Neuronal stem cell (in vitro differentiated cells): Measurements from ENCODE around the gene GSTO1.

Experiments used
- DNase-seq: peaks from one replicate; pipeline ENCODE4 v3.0.0-alpha.2; 2013; ENCODE audit warnings: low spot score
- H2AFZ ChIP-seq: one replicate; pipeline ENCODE4 v1.6.1; 2013; ENCODE audit warnings: mild to moderate bottlenecking, low read length, inconsistent platforms
- H2AK5ac ChIP-seq: 2 replicates; pipeline ENCODE4 v1.6.1; 2013; ENCODE audit warnings: low read depth, mild to moderate bottlenecking, inconsistent platforms, low read length, moderate library complexity, mixed read lengths
- H2BK120ac ChIP-seq: 2 replicates; pipeline ENCODE4 v1.6.1; 2013; ENCODE audit warnings: low read depth, mild to moderate bottlenecking, inconsistent platforms, low read length, moderate library complexity, mixed read lengths
- H2BK12ac ChIP-seq: one replicate; pipeline ENCODE4 v1.6.1; 2013; ENCODE audit warnings: low read length, inconsistent platforms
- H2BK15ac ChIP-seq: 2 replicates; pipeline ENCODE4 v1.6.1; 2013; ENCODE audit warnings: mild to moderate bottlenecking, low read length, inconsistent platforms, mixed read lengths
- H2BK5ac ChIP-seq: one replicate; pipeline ENCODE4 v1.6.1; 2013; ENCODE audit warnings: inconsistent platforms, mild to moderate bottlenecking, low read length, moderate library complexity
- H3K14ac ChIP-seq: one replicate; pipeline ENCODE4 v1.6.1; 2013; ENCODE audit warnings: low read length, inconsistent platforms
- H3K18ac ChIP-seq: 2 replicates; pipeline ENCODE4 v1.6.1; 2013; ENCODE audit warnings: low read length, inconsistent platforms
- H3K23ac ChIP-seq: 2 replicates; pipeline ENCODE4 v1.6.1; 2013; ENCODE audit warnings: low read depth, mild to moderate bottlenecking, mixed read lengths, low read length, inconsistent platforms; ENCODE audit not compliant: poor library complexity
- H3K27ac ChIP-seq: replicated peaks from 3 replicates; pipeline ENCODE4 v1.5.1; 2013; ENCODE audit warnings: low read length, inconsistent platforms
- H3K27me3 ChIP-seq, 3 experiments: 2 replicates each; pipeline ENCODE4 v1.6.1; 2013; ENCODE audit warnings: low read length in 3 of 3, mild to moderate bottlenecking in 2 of 3, inconsistent platforms in 1 of 3, low read depth in 1 of 3, mixed read lengths in 1 of 3, moderate library complexity in 1 of 3; ENCODE audit not compliant: control insufficient read depth in 3 of 3, insufficient read depth in 3 of 3
- H3K36me3 ChIP-seq, 2 donors: replicated peaks in 1 of 2; 2 replicates each; pipeline ENCODE4 v1.6.1; 2013; ENCODE audit warnings: low read length in 2 of 2; ENCODE audit not compliant: control insufficient read depth in 2 of 2, insufficient read depth in 2 of 2
- H3K4ac ChIP-seq: 2 replicates; pipeline ENCODE4 v1.6.1; 2013; ENCODE audit warnings: inconsistent platforms, mild to moderate bottlenecking, low read length, moderate library complexity
- H3K4me1 ChIP-seq, 2 donors: 1 replicate in 1 of 2; 2 replicates in 1 of 2; pipeline ENCODE4 v1.6.1; 2013; ENCODE audit warnings: low read length in 2 of 2, low read depth in 1 of 2; ENCODE audit not compliant: control insufficient read depth in 2 of 2, insufficient read depth in 1 of 2
- H3K4me2 ChIP-seq: one replicate; pipeline ENCODE4 v1.6.1; 2013; ENCODE audit warnings: mild to moderate bottlenecking, low read length, inconsistent platforms; ENCODE audit not compliant: insufficient read depth, poor library complexity, severe bottlenecking
- H3K4me3 ChIP-seq, 2 donors: 2 replicates each; pipeline ENCODE4 v1.5.1; 2013; ENCODE audit warnings: low read length in 2 of 2, mild to moderate bottlenecking in 2 of 2, inconsistent platforms in 1 of 2, moderate library complexity in 1 of 2
- H3K79me1 ChIP-seq: one replicate; pipeline ENCODE4 v1.6.1; 2013; ENCODE audit warnings: low read depth, mild to moderate bottlenecking, inconsistent platforms, low read length, moderate library complexity
- H3K9ac ChIP-seq: one replicate; pipeline ENCODE4 v1.6.1; 2013; ENCODE audit warnings: mild to moderate bottlenecking, low read depth, low read length, inconsistent platforms; ENCODE audit not compliant: poor library complexity
- H3K9me3 ChIP-seq, 2 donors: replicated peaks in 1 of 2; 2 replicates each; pipeline versions ENCODE3 to v1.6.1; 2013; ENCODE audit warnings: low read length in 2 of 2, mild to moderate bottlenecking in 2 of 2, inconsistent platforms in 1 of 2, low read depth in 1 of 2, mixed read lengths in 1 of 2, moderate library complexity in 1 of 2; ENCODE audit not compliant: control insufficient read depth in 2 of 2, insufficient read depth in 1 of 2
- H4K8ac ChIP-seq: one replicate; pipeline ENCODE4 v1.6.1; 2013; ENCODE audit warnings: low read depth, mild to moderate bottlenecking, inconsistent platforms, low read length, moderate library complexity
- H4K91ac ChIP-seq: one replicate; pipeline ENCODE4 v1.6.1; 2013; ENCODE audit warnings: low read length, low read depth, mild to moderate bottlenecking, inconsistent platforms; ENCODE audit not compliant: poor library complexity
- WGBS, 2 donors: extraction: QIAGEN DNeasy Blood & Tissue Kit; methylation state at CpG; one replicate each; pipeline ENCODE4 v1.1.7; 2013; ENCODE audit warnings: missing lambda C conversion rate in 2 of 2, mixed read lengths in 1 of 2; ENCODE audit not compliant: insufficient read length in 2 of 2, insufficient replicate concordance in 1 of 2; ENCODE audit errors: extremely low coverage in 2 of 2; 5-methylcytosine and 5-hydroxymethylcytosine counted together

The GSTO1 gene

DNA sequence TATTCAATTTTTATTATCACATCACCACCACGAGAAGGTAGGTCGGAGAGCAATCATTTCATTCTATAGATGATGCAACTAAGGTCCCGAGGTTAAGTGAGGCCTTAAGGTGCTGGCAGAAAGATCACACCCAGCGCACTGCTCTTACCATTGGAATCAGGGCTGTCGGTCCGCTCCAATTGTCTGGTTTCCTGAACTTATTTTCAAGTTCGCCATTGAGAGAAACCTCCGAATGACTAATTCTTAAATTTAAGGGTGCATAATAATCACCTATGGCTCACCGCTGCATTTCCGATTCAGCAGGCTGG, 13.7 kb downstream of the GSTO1 start:
- peak overlapping the region; percentile 90 to 98 for H3K4me3 ChIP-seq
- H4K8ac ChIP-seq: no peak overlapping the region
- peak overlapping the region; percentile 76 for H3K9ac ChIP-seq
- peak overlapping the region; percentile 61 for H3K23ac ChIP-seq
- H2AFZ ChIP-seq: peak overlapping the region; percentile 95
- no peak overlapping the region for H2BK12ac ChIP-seq
- H3K27me3 ChIP-seq: no peaks in the 10 kb centered on the region
- H3K4me2 ChIP-seq: peak overlapping the region; percentile 92
- no peak overlapping the region for H2BK5ac ChIP-seq
- no peak for DNase-seq
- H2BK15ac ChIP-seq: no peak overlapping the region
- peak overlapping the region; percentile 92 for H3K18ac ChIP-seq
- peaks cover 0 to 51% of the 10 kb centered on the region in 2 donors for H3K36me3 ChIP-seq
- H2AK5ac ChIP-seq: no peak overlapping the region
- peaks cover 2% of the 10 kb centered on the region for H3K79me1 ChIP-seq
- H3K9me3 ChIP-seq: no peaks in the 10 kb centered on the region
- no peak overlapping the region for H3K27ac ChIP-seq
- peaks cover 4 to 7% of the 10 kb centered on the region in 2 donors for H3K4me1 ChIP-seq
- no peak overlapping the region for H3K4ac ChIP-seq
- WGBS, 2 donors: no CpG with 5 or more reads among the region's 10 CpGs
- no peak overlapping the region for H2BK120ac ChIP-seq
- H4K91ac ChIP-seq: no peak overlapping the region
- H3K14ac ChIP-seq: no peak overlapping the region

DNA sequence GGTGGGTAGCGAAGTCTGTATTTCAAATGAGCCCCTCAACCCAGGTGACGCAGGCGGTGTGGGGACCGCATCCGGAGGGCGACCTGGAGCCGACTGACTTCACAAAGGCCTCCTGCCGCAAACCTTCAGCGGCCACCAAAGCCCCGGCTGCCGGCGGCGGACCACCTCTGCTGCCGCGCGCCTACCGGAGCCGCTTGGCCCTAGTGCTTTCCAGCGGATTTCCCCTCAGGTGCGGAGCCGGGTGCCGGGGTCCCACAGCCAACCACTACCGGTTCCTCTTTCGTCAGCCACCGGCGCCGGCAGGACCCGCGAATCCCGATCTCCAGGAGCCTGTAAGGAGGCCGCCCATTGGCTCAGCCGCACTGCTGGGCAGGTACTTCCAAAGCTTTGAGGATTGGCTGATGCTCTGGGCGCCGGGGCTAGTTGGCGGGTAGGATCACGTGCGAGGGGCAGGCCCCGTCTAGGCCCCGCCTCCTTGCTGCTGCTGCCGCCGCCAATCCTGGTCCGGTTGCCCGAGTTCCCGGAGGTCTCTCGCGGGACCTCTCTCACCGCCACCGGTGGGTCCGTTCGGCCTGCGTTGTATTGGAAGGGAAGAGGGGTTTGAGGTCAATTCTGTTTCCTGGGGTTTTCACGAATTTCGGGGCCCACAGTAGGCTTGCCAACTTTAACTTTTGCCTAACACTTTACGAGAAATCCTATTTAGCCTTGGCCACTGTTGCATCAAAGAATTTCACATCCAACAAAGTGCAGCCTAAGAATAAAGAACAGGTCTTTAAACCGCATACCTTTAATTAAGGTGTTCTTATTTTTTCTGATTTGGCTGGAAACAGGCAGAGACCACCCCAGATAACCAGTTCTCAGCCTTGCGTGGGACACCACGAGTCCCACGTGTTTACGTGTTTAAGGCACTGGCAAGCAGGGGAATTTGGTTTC, 14.3 kb downstream of the GSTO1 start, which contains the start of gene GSTO2:
Gene GSTO2, plus strand, starts transcription at position 472 of the 933 bp plus-strand sequence. CDS start 5,732 bp downstream, outside the sequence.
- H3K36me3 ChIP-seq: peaks cover 0 to 45% of the 10 kb centered on the region in 2 donors
- no peak within 1 kb of the TSS for H3K14ac ChIP-seq
- peak within 1 kb of the TSS; percentile 95 for H2AFZ ChIP-seq
- peak within 1 kb of the TSS; percentile 92 for H3K18ac ChIP-seq
- H3K23ac ChIP-seq: peak within 1 kb of the TSS; percentile 61
- H3K27me3 ChIP-seq: no peaks in the 10 kb centered on the region
- H3K79me1 ChIP-seq: peaks cover 2% of the 10 kb centered on the region
- peak within 1 kb of the TSS; percentile 90 to 98 for H3K4me3 ChIP-seq
- H3K4ac ChIP-seq: no peak within 1 kb of the TSS
- no peak within 1 kb of the TSS for H2BK5ac ChIP-seq
- H4K8ac ChIP-seq: no peak within 1 kb of the TSS
- WGBS, 2 donors: no CpG with 5 or more reads among the region's 59 CpGs
- no peak within 1 kb of the TSS for H2BK12ac ChIP-seq
- H2BK120ac ChIP-seq: no peak within 1 kb of the TSS
- H3K9ac ChIP-seq: peak within 1 kb of the TSS; percentile 76
- peak within 1 kb of the TSS; percentile 92 for H3K4me2 ChIP-seq
- H2AK5ac ChIP-seq: no peak within 1 kb of the TSS
- H3K9me3 ChIP-seq: no peaks in the 10 kb centered on the region
- H3K4me1 ChIP-seq: peaks cover 4 to 7% of the 10 kb centered on the region in 2 donors
- peak within 1 kb of the TSS; percentile 32 for H3K27ac ChIP-seq
- DNase-seq: peak; percentile 94
- H2BK15ac ChIP-seq: no peak within 1 kb of the TSS
- no peak within 1 kb of the TSS for H4K91ac ChIP-seq

DNA sequence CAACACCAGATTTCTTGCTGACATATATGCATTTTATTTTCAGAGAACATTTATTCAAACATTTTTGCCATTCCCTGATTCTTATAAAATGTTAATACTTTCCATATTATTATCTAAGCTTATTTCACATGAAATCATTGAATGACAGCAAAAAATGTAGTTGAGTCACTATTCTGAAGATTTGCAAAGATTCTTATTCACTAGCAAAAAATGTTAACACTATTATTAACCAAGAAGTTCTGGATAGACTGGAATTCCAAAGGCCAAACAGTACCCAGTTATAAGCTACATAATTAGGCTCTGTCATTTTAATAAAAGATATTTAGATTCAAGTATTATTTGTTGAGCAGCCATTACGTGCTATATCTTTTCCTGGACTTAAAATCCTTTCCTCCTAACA, 18.6 kb downstream of the GSTO1 start:
- no peak for DNase-seq
- peaks cover 0 to 8% (median 3%) of the 10 kb centered on the region in 3 experiments for H3K27me3 ChIP-seq
- no CpG with 5 or more reads among the region's 1 CpG for WGBS, 2 donors

DNA sequence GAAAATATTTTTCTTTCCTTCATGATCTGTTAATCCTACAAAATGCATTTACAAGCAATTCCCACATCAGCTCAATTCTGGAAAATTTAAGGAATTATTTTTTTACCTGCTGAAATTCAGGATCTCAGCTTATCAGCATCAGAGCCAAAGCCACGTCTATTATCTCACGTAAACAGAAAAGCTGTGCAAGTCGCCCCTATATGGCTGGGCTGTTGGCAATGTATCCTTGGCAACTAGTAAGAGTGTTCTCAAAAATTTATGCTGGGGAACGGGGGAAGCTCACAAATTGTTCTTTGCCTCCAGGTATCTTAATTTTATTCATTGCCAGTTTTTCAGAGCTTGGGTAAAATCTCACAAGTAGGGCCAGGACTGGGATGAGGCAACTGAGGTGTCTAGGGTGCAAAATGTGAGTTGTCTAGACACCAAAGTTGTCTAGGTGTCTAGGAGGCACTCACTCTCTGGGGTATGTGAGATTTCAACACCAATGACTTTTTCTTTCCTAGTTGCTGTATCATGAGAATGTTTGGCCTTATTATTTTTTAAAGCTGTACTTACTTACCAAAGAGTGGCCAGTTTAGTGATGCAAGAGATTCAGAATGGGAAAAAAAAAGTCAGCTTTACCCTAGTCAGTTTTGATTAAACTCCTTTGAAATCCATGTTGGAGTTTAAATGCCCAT, 19.3 kb downstream of the GSTO1 start:
- H3K27me3 ChIP-seq: peaks cover 0 to 8% (median 3%) of the 10 kb centered on the region in 3 experiments
- no peak overlapping the region for H3K4ac ChIP-seq
- H3K9me3 ChIP-seq: no peaks in the 10 kb centered on the region
- no peak overlapping the region for H3K27ac ChIP-seq
- no peak overlapping the region for H3K9ac ChIP-seq
- no peak overlapping the region for H2BK5ac ChIP-seq
- H3K36me3 ChIP-seq: no peaks in the 10 kb centered on the region
- no peak overlapping the region for H3K4me2 ChIP-seq
- H3K14ac ChIP-seq: no peak overlapping the region
- no peak overlapping the region for H2BK120ac ChIP-seq
- no peak overlapping the region for H2BK15ac ChIP-seq
- H4K91ac ChIP-seq: no peak overlapping the region
- no peak overlapping the region for H2AK5ac ChIP-seq
- H3K18ac ChIP-seq: no peak overlapping the region
- WGBS, 2 donors: no CpG with 5 or more reads among the region's 4 CpGs
- H3K79me1 ChIP-seq: no peaks in the 10 kb centered on the region
- DNase-seq: no peak
- no peak overlapping the region for H2BK12ac ChIP-seq
- H3K4me1 ChIP-seq: peaks cover 2 to 4% of the 10 kb centered on the region in 2 donors
- peak overlapping the region; percentile 61 for H2AFZ ChIP-seq
- H3K4me3 ChIP-seq: no peak overlapping the region
- H4K8ac ChIP-seq: no peak overlapping the region
- no peak overlapping the region for H3K23ac ChIP-seq

More for the DNA sequence above, 18.6 kb downstream of the GSTO1 start:
- Histone ChIP-seq H3K14ac (no peak overlapping the region), H2AK5ac (no peak overlapping the region), H4K8ac (no peak overlapping the region), H2BK12ac (no peak overlapping the region), H3K79me1 (no peaks in the 10 kb centered on the region), H3K23ac (no peak overlapping the region), H4K91ac (no peak overlapping the region), H3K4me3 (no peak overlapping the region), H3K4me2 (no peak overlapping the region), H3K27ac (no peak overlapping the region), H3K4ac (no peak overlapping the region), H3K4me1 (peaks cover 2 to 4% of the 10 kb centered on the region in 2 donors), H2BK120ac (no peak overlapping the region), H2BK5ac (no peak overlapping the region), H3K9ac (no peak overlapping the region), H2BK15ac (no peak overlapping the region), H2AFZ (no peak overlapping the region), H3K36me3 (peaks cover 0 to 2% of the 10 kb centered on the region in 2 donors), H3K9me3 (no peaks in the 10 kb centered on the region), H3K18ac (no peak overlapping the region)
